Measurements from ENCODE around the gene TAOK3. TPM values are rescaled to one million over a fixed set of nuclear protein-coding genes. Genes with fewer than 3 reads are reported as not detected.
A peak's percentile ranks its signal among the peaks of the same experiment; 100 is the strongest.

The TAOK3 gene
- total and polyA plus RNA-seq, 9 of the 15 experiments (the other 6 are each of a cell fraction or from before 2014, with no cell fraction given) = 24.3 to 83.5 (median 47.1) TPM

GRCh38 chr12:118299791-118300460, 72.8 kb downstream of the TAOK3 start:
- Histone ChIP-seq H3K4me3 (no peak overlapping the region), H3K9me3 (replicated peaks; ENCODE audit: control insufficient read depth, insufficient read depth, low read depth, low read length) (no peaks in the 10 kb centered on the region), H3K4me1 (replicated peaks in 1 of 2; ENCODE audit: control insufficient read depth in 2 of 2, insufficient read depth in 2 of 2, low read length in 2 of 2) (peaks cover 0 to 5% of the 10 kb centered on the region in 2 experiments; a peak in 2 of 5 replicates), H3K9me1 (ENCODE audit: control insufficient read depth, insufficient read depth, low read length) (no peaks in the 10 kb centered on the region), H4K20me1 (replicated peaks; ENCODE audit: control insufficient read depth, insufficient read depth, low read length) (no peaks in the 10 kb centered on the region), H3K9ac (ENCODE audit: insufficient read depth in 1 of 2, low read depth in 2 of 2, low read length in 2 of 2) (no peak overlapping the region), H3K27me3 (ENCODE audit: control insufficient read depth in 2 of 2, insufficient read depth in 2 of 2, low read length in 2 of 2) (no peaks in the 10 kb centered on the region), H3K79me2 (ENCODE audit: control insufficient read depth, insufficient read depth, low read length) (peaks cover 29% of the 10 kb centered on the region; the same call in 2 of the 3 replicates), H2AFZ (ENCODE audit: low read depth, low read length) (no peak overlapping the region), H3K27ac (ENCODE audit: extremely low read depth, low read depth, low read length) (no peak overlapping the region), H3K4me2 (ENCODE audit: insufficient read depth, low read length) (no peak overlapping the region), H3K36me3 (ENCODE audit: control insufficient read depth, insufficient read depth, low read length) (peaks cover 11% of the 10 kb centered on the region; the same call in 2 of the 3 replicates)
- DNase-seq (ENCODE audit: extremely low read depth in 1 of 4, low spot score in 3 of 4) = peak in 2 of 4 experiments; percentile 9 to 18
- POLR2A ChIA-PET = interaction anchor here (0.7 to 2.3 kb wide), 2 partner anchors 10 to 58 kb away, joined by 3 to 10 read pairs; no protein-coding TSS in a partner anchor
- WGBS (ENCODE audit: insufficient coverage, low coverage, missing lambda C conversion rate) = 52% methylated on average over 5 of the region's 5 CpGs
- CTCF ChIA-PET (ENCODE audit: low intra/inter-chr PET ratio) = interaction anchor here (1.4 kb wide), 1 partner anchor 75 kb away, joined by 7 read pairs; no protein-coding TSS in a partner anchor
- peak; percentile 52; the same call in 1 of the 3 replicates for ATAC-seq
- no peak for FAIRE-seq
- peak; percentile 30 to 45 for TF ChIP-seq RAD21 (CRISPR knock-in tag; conservative IDR thresholded peaks at IDR 0.05 in 1 of 2, IDR thresholded peaks at IDR 0.05 in 1 of 2)
- TF ChIP-seq ZNF232 (CRISPR knock-in tag; IDR thresholded peaks at IDR 0.05) = no peak
- peak; percentile 8; the same call in 1 of the 2 replicates for TF ChIP-seq REST (IDR thresholded peaks at IDR 0.05; ENCODE audit: borderline replicate concordance)
- TF ChIP-seq REST (CRISPR knock-in tag; IDR thresholded peaks at IDR 0.05; ENCODE audit: low read depth) = no peak
- TF ChIP-seq RFX5 (IDR thresholded peaks at IDR 0.05; ENCODE audit: low read depth, low read length) = no peak
- TF ChIP-seq CTCF (IDR thresholded peaks at IDR 0.05 in 2 of 3, conservative IDR thresholded peaks at IDR 0.05 in 1 of 3; ENCODE audit: insufficient read depth in 2 of 3, low read depth in 1 of 3, low read length in 3 of 3) = peak in 2 of 3 experiments; percentile 10 to 42; a peak in 3 of 6 replicates
- no peak for TF ChIP-seq MTA3 (IDR thresholded peaks at IDR 0.05; ENCODE audit: borderline replicate concordance)
- no TSS peak for BruUV-seq (replicated peaks)
- intact Hi-C loops (cut with micrococcal nuclease) = loop anchor here (1.0 kb wide), 1 partner anchor 76 kb away; the partner anchor contains the start of gene SUDS3
- in situ Hi-C loops (cut with MboI) = no loop called here

Data from K562 (cell line).